Stimulated activated memory B cell treated with anti-CD40 and anti-IgM and Interleukin-4, amounts not matched to agents 10 μg/mL and 1 μg/mL and 100 μg/mL, for 72 hours (primary cell): ENCODE measurements around the gene ADAMTS2.
A peak's percentile ranks its signal among the peaks of the same experiment; 100 is the strongest.

ENCODE experiments used
- ATAC-seq: fragments of 150-1000 bp; cut with Tn5 transposase; 2 replicates; pipeline ENCODE4 v1.10.0; 2021
- H3K27ac Mint-ChIP-seq: one replicate; pipeline ENCODE4 v1.8.0; 2022; ENCODE audit warnings: mild to moderate bottlenecking, mixed read lengths
- H3K27me3 Mint-ChIP-seq: one replicate; pipeline ENCODE4 v1.8.0; 2022; ENCODE audit warnings: mixed read lengths
- H3K36me3 Mint-ChIP-seq: one replicate; pipeline ENCODE4 v1.8.0; 2022; ENCODE audit warnings: mixed read lengths
- H3K4me1 Mint-ChIP-seq: one replicate; pipeline ENCODE4 v1.8.0; 2022; ENCODE audit warnings: mixed read lengths
- H3K4me3 Mint-ChIP-seq: one replicate; pipeline ENCODE4 v1.8.0; 2022; ENCODE audit warnings: mild to moderate bottlenecking, moderate library complexity, mixed read lengths
- H3K9me3 Mint-ChIP-seq: one replicate; pipeline ENCODE4 v1.8.0; 2022; ENCODE audit warnings: mixed read lengths

Gene ADAMTS2

DNA sequence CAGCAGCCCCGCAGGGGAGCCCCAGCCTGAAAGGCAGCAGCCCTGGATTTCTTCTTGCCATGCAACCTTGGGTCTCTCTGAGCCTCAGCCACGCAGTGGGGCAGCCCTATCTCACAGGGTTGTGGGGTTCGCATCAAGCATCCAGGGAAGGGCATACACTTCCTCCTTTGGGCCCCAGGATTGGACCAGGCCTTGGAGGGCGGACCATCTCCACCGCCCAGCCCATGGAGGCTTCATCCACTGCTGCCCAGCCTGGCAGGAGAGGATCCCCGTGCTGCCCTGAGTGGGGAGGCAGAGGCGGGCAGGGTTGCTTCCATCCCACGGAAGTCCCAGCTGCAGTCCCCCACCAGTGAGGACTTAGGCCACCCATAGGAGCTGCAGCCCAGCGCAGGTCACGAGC, 5.3 kb downstream of the ADAMTS2 start:
- Mint-ChIP-seq H3K27me3 (peaks cover 56% of the 10 kb centered on the region), H3K36me3 (no peaks in the 10 kb centered on the region), H3K27ac (no peak overlapping the region), H3K4me1 (peaks cover 9% of the 10 kb centered on the region), H3K4me3 (no peak overlapping the region), H3K9me3 (no peaks in the 10 kb centered on the region)
- ATAC-seq = no peak

DNA sequence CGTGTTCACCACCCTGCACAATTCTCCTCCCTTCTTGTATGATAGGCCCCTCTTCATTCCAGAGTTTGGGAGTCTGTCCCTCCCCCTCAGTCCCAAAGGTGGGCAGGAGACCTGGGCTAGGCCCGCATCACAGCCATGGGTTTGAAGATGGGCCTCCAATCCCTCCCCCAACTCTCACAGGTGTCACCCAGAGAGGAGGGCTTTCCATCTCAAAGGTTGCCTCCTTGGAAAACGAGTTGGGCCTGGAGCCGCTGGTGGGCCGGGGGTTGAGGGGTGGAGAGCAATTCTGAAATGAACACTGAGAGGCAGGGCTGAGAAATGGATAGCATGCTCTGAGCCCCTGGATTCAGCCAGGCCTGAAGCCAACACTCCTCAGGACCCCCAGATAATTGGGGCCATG, 6.2 kb downstream of the ADAMTS2 start:
- Mint-ChIP-seq H3K4me1 (peaks cover 9% of the 10 kb centered on the region), H3K9me3 (no peaks in the 10 kb centered on the region), H3K36me3 (no peaks in the 10 kb centered on the region), H3K4me3 (no peak overlapping the region), H3K27ac (no peak overlapping the region), H3K27me3 (peaks cover 56% of the 10 kb centered on the region)
- ATAC-seq = no peak

DNA sequence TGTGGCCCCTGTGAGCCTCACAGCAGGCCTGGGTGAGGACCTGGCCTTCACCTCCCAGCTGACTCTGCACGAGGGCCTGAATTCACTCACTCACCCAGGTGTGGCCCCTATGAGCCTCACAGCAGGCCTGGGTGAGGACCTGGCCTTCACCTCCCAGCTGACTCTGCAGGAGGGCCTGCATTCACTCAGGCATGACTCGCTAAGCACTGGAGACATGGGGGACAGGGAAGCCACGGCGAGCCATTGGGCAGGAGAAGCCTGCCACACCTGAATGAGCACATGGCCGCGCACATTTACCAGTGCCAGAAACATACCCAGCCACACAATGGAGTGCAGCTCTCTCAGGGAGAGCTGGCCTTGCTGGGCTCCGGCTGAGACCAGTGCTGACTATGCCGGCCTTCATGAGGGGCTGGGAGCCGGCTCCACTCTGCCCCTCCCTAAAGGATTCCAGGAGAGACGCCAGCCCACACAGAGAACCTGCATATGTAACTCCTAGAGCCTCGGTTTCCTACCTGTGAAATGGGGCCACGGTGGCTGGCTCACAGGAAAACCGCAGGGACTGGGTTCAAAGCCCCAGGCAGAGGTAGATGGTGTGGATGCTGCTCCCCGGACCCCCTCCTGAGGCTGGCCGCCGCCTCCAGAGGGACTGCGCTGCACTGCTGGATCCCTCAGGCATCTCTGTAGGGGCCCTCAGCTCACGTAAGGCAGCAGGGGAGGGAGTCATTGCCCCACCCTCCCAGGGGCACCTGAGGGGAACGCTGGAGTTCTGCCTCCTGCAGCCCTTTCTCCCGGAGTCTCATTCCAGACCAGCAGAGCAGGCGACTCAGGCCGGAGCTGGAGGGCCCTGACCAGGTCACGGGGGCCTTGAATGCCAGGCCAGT, 7.2 kb downstream of the ADAMTS2 start:
- Mint-ChIP-seq H3K4me3 (no peak overlapping the region), H3K9me3 (no peaks in the 10 kb centered on the region), H3K27me3 (peaks cover 54% of the 10 kb centered on the region), H3K36me3 (no peaks in the 10 kb centered on the region), H3K4me1 (peaks cover 4% of the 10 kb centered on the region), H3K27ac (no peak overlapping the region)
- no peak for ATAC-seq

DNA sequence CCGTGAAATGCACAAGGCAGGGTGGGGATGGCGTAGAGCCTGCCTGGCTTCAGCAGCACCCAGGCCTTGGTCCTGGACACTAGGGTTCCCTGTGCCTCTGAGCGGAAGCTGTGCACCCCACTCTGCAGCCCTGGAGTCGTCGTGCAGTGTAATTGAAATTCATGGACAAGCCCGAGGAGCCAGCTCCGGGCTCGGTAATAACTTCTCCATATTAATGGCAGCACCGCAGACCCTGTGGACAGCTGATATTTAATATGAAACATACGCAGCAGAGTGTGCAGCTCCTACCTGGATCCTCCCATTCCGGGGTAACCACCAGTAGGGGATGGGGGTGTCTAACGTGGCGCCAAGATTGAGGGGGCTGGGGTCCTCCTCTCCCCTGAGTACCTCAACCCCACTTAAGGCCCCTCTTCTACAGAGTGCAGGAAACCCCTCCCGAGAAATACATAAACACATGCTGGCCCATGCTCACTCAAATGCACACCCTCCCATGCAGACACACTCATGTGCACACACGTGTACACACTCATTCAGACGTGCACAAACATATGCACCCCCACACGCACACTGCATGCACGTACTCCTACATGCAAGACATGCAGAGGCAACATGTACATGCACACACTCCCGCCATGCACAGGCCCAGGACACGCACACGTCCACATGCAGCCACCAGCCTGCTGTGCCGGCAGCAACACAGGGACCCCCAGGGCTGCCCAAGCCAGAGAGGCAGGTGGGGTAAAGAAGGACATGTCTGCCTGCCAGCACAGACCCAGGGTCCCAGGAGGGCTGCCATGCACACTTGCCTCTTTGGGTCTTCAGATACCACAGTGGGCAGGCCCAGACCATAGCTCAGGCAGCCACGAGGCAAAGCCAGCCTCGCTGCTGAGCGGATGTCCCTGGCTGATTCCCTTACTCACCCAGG, 8.1 kb downstream of the ADAMTS2 start:
- Mint-ChIP-seq H3K27ac (no peak overlapping the region), H3K27me3 (peaks cover 49% of the 10 kb centered on the region), H3K36me3 (no peaks in the 10 kb centered on the region), H3K4me3 (no peak overlapping the region), H3K9me3 (no peaks in the 10 kb centered on the region), H3K4me1 (no peaks in the 10 kb centered on the region)
- no peak for ATAC-seq

DNA sequence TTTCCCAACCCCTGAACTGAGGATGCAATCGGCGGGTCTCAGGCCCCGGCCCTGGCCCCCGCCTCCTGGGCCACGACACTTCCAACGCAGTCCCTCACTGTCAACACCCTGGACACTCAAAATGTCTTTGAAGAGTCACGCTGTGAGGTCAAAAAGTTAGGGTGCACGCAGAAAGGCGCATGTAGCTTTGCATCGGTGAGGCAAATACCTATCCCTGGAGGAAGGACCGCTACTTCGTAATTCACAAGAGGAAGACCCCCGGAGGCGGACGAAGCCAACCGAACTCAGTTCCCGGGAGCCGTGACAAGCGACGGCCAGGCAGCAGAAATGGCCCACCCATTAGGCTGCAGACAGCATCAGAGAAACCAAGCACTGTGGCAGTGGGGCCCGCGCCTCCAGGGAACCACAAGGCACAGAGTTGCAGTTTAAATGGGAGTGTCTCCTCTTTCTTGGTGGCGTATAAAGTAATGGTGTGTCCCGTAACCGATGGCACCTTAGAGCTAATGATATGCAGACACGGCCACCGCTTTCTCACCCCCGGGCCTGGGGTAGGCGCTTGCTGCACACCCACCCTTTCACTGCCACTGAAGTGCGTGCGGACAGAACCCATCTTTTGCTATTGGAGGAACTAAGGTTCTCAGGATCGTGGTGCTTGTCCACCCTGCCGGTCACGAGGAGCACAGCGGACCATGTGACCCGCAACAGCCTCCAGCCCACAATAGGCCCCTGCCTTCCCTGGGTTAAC, 9.0 kb downstream of the ADAMTS2 start:
- ATAC-seq = no peak
- H3K9me3 Mint-ChIP-seq = no peaks in the 10 kb centered on the region
- H3K36me3 Mint-ChIP-seq = no peaks in the 10 kb centered on the region
- peaks cover 42% of the 10 kb centered on the region for H3K27me3 Mint-ChIP-seq
- H3K27ac Mint-ChIP-seq = no peak overlapping the region
- no peak overlapping the region for H3K4me3 Mint-ChIP-seq
- H3K4me1 Mint-ChIP-seq = no peaks in the 10 kb centered on the region

DNA sequence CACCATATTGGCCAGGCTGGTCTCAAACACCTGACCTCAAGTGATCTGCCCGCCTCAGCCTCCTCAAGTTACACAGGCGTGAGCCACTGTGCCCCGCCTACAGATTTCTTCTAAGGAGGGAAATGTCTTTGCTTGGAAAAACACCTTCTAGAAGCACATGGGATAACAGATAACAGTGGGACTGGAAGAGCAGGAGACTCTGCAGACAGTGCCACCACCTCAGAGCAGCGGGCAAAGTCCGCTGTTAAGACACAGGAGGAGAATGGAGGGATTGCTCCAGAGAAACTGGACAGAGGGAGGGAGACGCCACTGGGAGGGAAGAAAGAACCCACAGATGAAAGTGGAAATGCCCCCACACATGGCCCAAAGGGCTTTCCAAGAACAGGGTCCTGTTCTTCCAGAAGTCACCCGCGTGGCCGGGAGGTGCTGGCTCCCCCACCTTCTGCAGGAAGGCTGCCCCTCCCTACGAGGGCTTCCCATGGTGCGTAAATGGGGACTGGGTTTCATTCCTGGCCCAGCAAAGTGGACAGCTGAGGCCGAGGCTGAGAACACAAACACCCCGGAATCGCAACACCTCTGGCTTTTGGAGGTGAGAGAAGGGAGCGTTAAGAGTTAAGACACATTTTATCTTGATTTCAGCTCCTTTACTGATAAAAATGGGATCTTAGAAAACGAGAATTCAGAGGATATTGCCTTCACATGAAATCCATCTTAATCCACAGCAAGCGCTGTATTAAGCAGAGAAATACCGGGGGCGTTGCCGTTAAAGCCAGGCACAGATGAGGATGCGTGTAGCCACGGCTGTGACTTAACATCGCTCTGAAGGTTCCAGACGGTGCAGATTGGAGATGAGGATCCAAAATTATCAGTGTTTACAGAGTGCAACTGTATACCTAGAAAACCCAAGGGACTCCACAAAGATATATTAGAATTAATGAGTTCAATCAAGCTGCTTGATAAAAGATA, 11.2 kb downstream of the ADAMTS2 start:
- H3K4me1 Mint-ChIP-seq = no peaks in the 10 kb centered on the region
- no peak overlapping the region for H3K4me3 Mint-ChIP-seq
- peaks cover 35% of the 10 kb centered on the region for H3K27me3 Mint-ChIP-seq
- H3K36me3 Mint-ChIP-seq = no peaks in the 10 kb centered on the region
- H3K27ac Mint-ChIP-seq = no peak overlapping the region
- no peaks in the 10 kb centered on the region for H3K9me3 Mint-ChIP-seq
- no peak for ATAC-seq

DNA sequence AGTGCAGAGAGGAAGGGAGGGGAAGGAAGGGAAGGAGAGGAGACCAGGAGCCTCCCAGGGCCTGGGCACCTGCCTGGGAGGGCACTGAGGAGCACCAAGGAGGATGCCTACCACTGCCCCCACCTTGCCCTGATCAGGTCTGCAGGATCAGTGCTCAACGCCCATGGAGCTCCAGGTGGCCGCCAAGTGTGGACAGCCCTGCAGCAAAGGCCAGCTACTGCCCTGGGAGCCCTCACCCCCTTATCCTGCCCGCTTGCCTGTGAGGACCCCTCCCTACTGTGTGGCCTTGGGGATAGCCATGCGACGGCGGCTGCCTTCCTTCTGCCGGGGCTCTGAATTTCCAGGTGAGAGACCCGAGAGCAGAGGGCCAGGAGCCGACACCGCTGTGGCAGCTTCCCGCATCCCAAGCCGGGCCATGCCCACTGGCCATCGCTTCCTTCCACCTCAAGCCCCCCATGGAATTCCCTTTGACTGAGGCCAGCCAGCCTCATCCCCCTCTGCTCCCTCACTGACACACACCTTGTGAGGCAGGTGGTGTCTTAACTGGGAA, 12.4 kb downstream of the ADAMTS2 start:
- H3K36me3 Mint-ChIP-seq = no peaks in the 10 kb centered on the region
- ATAC-seq = no peak
- H3K9me3 Mint-ChIP-seq = no peaks in the 10 kb centered on the region
- no peak overlapping the region for H3K4me3 Mint-ChIP-seq
- peaks cover 29% of the 10 kb centered on the region for H3K27me3 Mint-ChIP-seq
- H3K4me1 Mint-ChIP-seq = no peaks in the 10 kb centered on the region
- no peak overlapping the region for H3K27ac Mint-ChIP-seq

DNA sequence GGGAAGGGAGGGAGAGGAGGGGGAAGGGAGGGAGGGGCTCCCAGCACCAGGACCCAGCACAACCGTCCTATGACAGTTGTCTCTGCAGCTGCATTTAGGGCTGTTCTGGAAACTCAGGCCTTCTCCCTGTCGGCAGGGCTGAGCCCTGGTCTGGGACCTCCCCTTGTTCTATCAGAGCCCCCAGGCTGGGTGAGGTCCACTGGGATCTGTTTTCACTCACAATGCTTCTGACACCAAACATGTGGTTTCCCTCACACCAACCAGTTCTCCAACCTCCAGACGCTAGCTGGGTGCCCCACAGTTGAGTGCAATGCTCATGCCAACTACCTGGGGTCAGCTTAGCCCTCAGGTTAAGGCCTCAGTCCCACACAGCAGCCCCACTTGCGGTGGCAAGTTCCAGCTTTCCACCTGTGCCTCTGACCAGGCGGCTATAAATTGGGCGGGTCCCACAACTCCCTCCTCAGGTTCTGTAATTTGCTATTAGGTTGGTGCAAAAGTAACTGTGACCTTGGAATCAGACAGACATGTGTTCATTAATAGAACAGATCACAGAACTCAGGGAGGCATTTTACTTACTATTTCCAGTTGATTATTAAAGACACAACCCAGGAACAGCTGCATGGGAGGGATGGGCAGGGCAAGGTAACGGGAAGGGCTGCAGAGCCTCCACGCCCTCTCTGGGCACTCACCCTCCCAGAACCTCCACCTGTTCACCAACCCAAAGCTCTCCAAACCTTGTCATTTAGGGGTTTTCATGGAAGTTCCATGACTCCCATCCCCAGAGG, 13.5 kb downstream of the ADAMTS2 start:
- no peak for ATAC-seq
- Mint-ChIP-seq H3K36me3 (no peaks in the 10 kb centered on the region), H3K27ac (no peak overlapping the region), H3K27me3 (peaks cover 39% of the 10 kb centered on the region), H3K4me1 (no peaks in the 10 kb centered on the region), H3K4me3 (no peak overlapping the region), H3K9me3 (no peaks in the 10 kb centered on the region)

DNA sequence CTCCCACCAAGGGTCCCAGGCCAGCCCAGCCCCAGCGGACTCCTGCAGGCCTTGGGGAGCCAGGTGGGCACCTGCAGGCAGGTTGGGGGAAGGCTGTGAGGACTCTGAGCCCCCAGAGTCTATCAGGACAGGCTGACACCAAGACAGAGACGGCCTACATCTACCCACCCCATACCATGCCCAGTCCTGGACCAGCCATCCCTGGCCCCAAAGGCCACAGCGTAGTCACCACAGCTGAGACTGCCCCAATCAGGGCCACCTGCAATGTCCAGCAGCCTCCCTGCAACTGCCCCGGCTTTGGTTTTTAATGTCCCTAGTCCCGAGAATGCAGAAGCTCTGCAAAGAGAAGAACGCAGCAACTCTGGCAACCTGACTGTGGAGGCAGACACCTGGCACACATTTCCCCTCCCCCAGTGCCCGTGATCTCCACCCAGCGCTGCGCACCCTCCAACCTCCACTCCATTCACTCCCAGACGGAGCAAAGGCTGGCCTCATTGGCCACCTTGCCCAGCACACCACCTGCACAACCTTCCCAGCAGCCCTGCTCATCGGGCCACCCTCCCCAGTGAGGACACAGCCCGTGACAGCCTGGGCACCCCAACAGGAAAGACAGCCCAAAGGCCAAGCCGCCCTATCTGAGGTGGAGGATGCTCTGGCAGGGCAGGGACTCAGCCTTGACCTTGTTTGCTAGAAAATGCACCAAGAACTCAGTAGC, 14.9 kb downstream of the ADAMTS2 start:
- no peaks in the 10 kb centered on the region for H3K36me3 Mint-ChIP-seq
- H3K4me3 Mint-ChIP-seq = no peak overlapping the region
- H3K4me1 Mint-ChIP-seq = no peaks in the 10 kb centered on the region
- ATAC-seq = peak; percentile 40
- no peak overlapping the region for H3K27ac Mint-ChIP-seq
- H3K27me3 Mint-ChIP-seq = peaks cover 42% of the 10 kb centered on the region
- no peaks in the 10 kb centered on the region for H3K9me3 Mint-ChIP-seq

DNA sequence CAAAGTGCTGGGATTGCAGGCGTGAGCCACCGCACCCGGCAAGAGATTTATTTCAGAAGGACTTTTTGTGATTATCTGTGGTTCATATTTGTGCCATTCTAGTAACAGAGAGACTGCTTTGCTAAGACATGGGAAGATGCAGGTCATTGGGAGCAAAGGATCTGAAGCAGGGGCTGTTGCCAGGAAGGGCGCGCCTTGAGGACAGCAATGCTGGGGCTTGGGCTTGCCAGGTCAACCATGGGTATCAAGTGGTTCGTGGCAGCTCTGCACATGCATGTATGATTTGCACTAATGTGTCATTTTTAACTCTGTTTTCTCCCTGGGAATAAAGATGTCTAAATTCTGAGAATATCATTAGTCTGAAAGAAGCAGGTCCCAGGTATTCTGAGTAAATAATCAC, 17.0 kb downstream of the ADAMTS2 start:
- Mint-ChIP-seq H3K27me3 (peaks cover 48% of the 10 kb centered on the region), H3K27ac (no peak overlapping the region), H3K4me1 (no peaks in the 10 kb centered on the region), H3K4me3 (no peak overlapping the region), H3K36me3 (no peaks in the 10 kb centered on the region), H3K9me3 (no peaks in the 10 kb centered on the region)
- ATAC-seq = no peak

DNA sequence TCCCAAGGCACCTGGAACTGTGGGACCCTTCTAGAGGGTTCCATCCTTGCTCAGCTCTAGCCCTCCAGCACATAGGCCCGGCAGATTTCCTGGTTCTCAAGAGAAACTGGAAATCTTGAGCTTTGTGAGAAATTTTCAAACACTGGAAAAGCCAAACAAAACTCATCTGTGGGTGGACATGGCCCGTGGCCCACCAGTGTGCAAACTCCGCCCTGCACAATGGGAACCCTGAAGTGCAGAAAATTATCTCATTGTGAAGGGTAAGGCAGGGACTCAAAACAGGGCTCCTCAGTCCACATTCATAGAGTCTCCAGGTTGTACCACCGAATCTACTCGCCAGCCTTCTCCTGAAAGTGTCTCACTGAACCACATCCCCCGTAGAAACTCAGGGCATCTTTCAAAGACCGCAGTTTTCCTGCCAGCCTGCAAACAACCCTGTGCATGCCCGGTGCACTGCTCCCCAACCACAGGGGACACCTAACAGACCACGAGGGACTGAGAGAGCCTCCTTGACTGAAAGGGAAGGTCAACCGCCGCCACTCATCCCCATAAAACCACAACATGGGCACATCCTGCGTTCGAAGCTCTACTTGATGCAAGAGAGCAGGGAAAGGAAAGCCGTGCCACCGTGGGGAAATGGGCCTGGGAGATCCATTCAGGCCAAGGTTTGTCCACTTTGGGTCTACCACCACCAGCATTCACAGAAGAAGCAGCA, 18.1 kb downstream of the ADAMTS2 start:
- Mint-ChIP-seq H3K4me1 (no peaks in the 10 kb centered on the region), H3K27ac (no peak overlapping the region), H3K9me3 (no peaks in the 10 kb centered on the region), H3K36me3 (no peaks in the 10 kb centered on the region), H3K4me3 (no peak overlapping the region), H3K27me3 (peaks cover 42% of the 10 kb centered on the region)
- ATAC-seq = no peak

DNA sequence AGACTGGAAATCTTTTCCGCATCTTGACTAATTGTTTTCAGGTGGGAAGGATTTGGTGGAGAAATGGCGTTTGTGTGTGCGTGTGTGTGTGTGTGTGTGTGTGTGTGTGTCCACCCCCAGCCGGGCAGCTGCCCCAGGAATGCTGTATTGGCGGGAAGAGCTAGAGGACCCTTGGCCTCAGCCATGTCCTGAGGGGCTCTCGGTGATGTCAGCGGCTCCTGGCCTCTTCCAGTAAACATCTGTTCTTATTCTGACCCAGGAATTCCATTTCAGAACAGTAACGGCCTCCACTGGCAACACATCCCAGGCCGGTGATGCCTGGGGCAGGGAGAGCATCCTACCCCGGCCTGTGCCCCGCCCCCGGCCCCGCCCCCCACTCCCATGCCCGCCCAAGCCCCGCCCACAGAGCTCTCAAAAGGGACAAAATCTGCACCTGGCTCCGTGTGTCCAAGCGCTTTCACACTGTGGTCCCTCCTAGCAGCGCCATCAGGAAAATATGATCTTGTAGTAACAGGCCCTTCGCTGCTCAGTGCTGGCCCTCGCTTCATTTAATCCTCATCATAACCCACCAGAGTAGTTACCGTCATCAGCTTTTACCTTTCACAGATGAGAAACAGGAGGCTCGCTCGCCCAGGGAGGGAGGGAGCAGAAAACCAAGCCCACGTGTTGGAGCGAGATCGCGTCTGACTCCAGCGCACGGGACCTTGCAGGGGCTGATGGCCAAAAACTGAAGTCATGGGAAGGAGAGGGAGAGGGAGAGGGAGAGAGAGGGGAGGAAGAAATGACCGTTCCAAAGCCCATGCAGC, 18.9 kb downstream of the ADAMTS2 start:
- Mint-ChIP-seq H3K4me1 (no peaks in the 10 kb centered on the region), H3K27ac (no peak overlapping the region), H3K4me3 (no peak overlapping the region), H3K9me3 (no peaks in the 10 kb centered on the region), H3K36me3 (no peaks in the 10 kb centered on the region), H3K27me3 (peaks cover 49% of the 10 kb centered on the region)
- no peak for ATAC-seq
